GM13976 (cell line): Measurements from ENCODE around the gene SAMD4A.

Source experiments
- DNase-seq: peaks from one replicate; pipeline ENCODE4 v3.0.0; 2012; ENCODE audit warnings: low spot score
- CTCF ChIP-seq: IDR thresholded peaks from 2 replicates; pipeline ENCODE4 v1.5.1; 2012; ENCODE audit warnings: borderline replicate concordance, mild to moderate bottlenecking; ENCODE audit not compliant: insufficient read depth; ENCODE audit errors: extremely low read depth, missing control alignments, control extremely low read depth
- in situ Hi-C: fragments of 300-500 bp; cut with MboI; formaldehyde crosslinking; loops from one replicate; pipeline ENCODE4 v1.12.0; 2022; ENCODE audit warnings: low sequenced_read_pairs, mixed read lengths, inconsistent platforms; ENCODE audit not compliant: unreplicated experiment

The SAMD4A gene

GRCh38 chr14:54577977-54578376, 11.0 kb downstream of the SAMD4A start:
- no peak for DNase-seq
- in situ Hi-C loops = loop anchor here (10.0 kb wide), 1 partner anchor 107 kb away; no protein-coding TSS in a partner anchor
- TF ChIP-seq CTCF = no peak

- no peak for DNase-seq
- no peak for TF ChIP-seq CTCF
- in situ Hi-C loops = loop anchor here (10.0 kb wide), 1 partner anchor 105 kb away; no protein-coding TSS in a partner anchor
Observed at GRCh38 chr14:54579621-54580020, 12.7 kb downstream of the SAMD4A start.

GRCh38 chr14:54580933-54581332, 14.0 kb downstream of the SAMD4A start:
- in situ Hi-C loops = no loop called here
- no peak for DNase-seq
- TF ChIP-seq CTCF = no peak

GRCh38 chr14:54582334-54582733, 15.4 kb downstream of the SAMD4A start:
- no peak for TF ChIP-seq CTCF
- DNase-seq = no peak
- in situ Hi-C loops = no loop called here

- DNase-seq = no peak
- TF ChIP-seq CTCF = no peak
- in situ Hi-C loops = no loop called here
Observed at GRCh38 chr14:54584097-54584496, 17.2 kb downstream of the SAMD4A start.

GRCh38 chr14:54585214-54585613, 18.3 kb downstream of the SAMD4A start:
- in situ Hi-C loops = no loop called here
- no peak for TF ChIP-seq CTCF
- DNase-seq = no peak

- DNase-seq = no peak
- TF ChIP-seq CTCF = no peak
- in situ Hi-C loops = no loop called here
Observed at GRCh38 chr14:54589076-54589475, 22.1 kb downstream of the SAMD4A start.
